NCI-H446 treated with DMSO at 0.1 percent for 48 hours (cell line): Measurements from ENCODE around the gene GRID1.
"Not testable (repeated sequence)": the region's sequence is repeated elsewhere in the genome, so short reads cannot be mapped to it uniquely, and the experiment has no call there.

Source experiments
- DNase-seq: peaks from one replicate; lab custom pipeline; 2025; lab: John Stamatoyannopoulos, UW

The GRID1 gene

GRCh38 chr10:86106616-86107015 is 260.0 kb downstream of the GRID1 start:
- DNase-seq = no peak

- no peak for DNase-seq
These were observed 261.0 kb downstream of the GRID1 start for GRCh38 chr10:86105640-86106039.

GRCh38 chr10:86105181-86105580 is 261.4 kb downstream of the GRID1 start:
- no peak for DNase-seq

GRCh38 chr10:86104611-86105145 is 261.9 kb downstream of the GRID1 start:
- DNase-seq = no peak

- no peak for DNase-seq
These were observed 262.4 kb downstream of the GRID1 start for GRCh38 chr10:86104156-86104555.

- peak; percentile 3 for DNase-seq
These were observed 263.0 kb downstream of the GRID1 start for GRCh38 chr10:86103391-86104101.

- no peak for DNase-seq
These were observed 264.1 kb downstream of the GRID1 start for GRCh38 chr10:86102451-86102850.

- no peak for DNase-seq
These were observed 264.6 kb downstream of the GRID1 start for GRCh38 chr10:86102031-86102430.

- no peak for DNase-seq
These were observed 266.0 kb downstream of the GRID1 start for GRCh38 chr10:86100581-86101061.

GRCh38 chr10:86099542-86100334 is 266.9 kb downstream of the GRID1 start:
- no peak for DNase-seq

GRCh38 chr10:86098187-86098881 is 268.3 kb downstream of the GRID1 start:
- DNase-seq = no peak

- DNase-seq = not testable (repeated sequence)
These were observed 271.5 kb downstream of the GRID1 start for GRCh38 chr10:86095061-86095460.

GRCh38 chr10:86092311-86092710 is 274.3 kb downstream of the GRID1 start:
- not testable (repeated sequence) for DNase-seq

- DNase-seq = no peak
These were observed 275.4 kb downstream of the GRID1 start for GRCh38 chr10:86091216-86091615.

GRCh38 chr10:86090807-86091206 is 275.8 kb downstream of the GRID1 start:
- DNase-seq = no peak

GRCh38 chr10:86087716-86088115 is 278.9 kb downstream of the GRID1 start:
- no peak for DNase-seq

- DNase-seq = no peak
These were observed 280.2 kb downstream of the GRID1 start for GRCh38 chr10:86086418-86086817.

GRCh38 chr10:86085686-86086085 is 280.9 kb downstream of the GRID1 start:
- DNase-seq = no peak

- DNase-seq = no peak
These were observed 281.5 kb downstream of the GRID1 start for GRCh38 chr10:86085136-86085535.

- DNase-seq = no peak
These were observed 282.0 kb downstream of the GRID1 start for GRCh38 chr10:86084585-86084984.

GRCh38 chr10:86083664-86084175 is 282.9 kb downstream of the GRID1 start:
- no peak for DNase-seq

- no peak for DNase-seq
These were observed 283.4 kb downstream of the GRID1 start for GRCh38 chr10:86083206-86083605.
